ENCODE measurements around the gene WDR35. TPM values are rescaled to one million over a fixed set of nuclear protein-coding genes. Genes with fewer than 3 reads are reported as not detected.
"Not testable (repeated sequence)": the region's sequence is repeated elsewhere in the genome, so short reads cannot be mapped to it uniquely, and the experiment has no call there.

The WDR35 gene
- total RNA-seq, 1 donor from 2014 or later: 10.3 TPM

DNA sequence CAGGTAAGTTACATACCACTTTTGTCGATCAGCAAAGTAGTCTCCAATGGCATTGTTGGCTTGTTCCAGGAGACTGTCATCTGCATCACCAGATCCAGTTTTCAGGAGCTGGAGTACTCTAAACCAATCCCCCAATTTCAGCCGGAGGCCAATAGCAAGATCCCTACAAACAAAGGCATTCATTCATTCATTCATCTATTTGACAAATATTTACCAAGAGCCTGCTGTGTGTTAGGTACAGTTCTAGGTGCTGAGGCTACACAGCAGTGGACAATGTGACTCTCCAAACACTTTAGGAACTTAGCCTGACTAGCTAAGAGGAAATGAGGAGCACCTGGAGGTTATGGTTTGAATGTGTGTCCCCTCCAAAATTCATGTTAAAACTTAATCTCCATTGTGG, 53.7 kb downstream of the WDR35 start:
- H3K27ac Mint-ChIP-seq (ENCODE audit: unreplicated experiment): no peak overlapping the region
- peaks cover 5% of the 10 kb centered on the region for H3K36me3 Mint-ChIP-seq (ENCODE audit: low read depth, unreplicated experiment)
- no peaks in the 10 kb centered on the region for H3K9me3 Mint-ChIP-seq (ENCODE audit: unreplicated experiment)

GRCh38 chr2:19933351-19933981, 56.4 kb downstream of the WDR35 start:
- TF ChIP-seq, protein P1, sequence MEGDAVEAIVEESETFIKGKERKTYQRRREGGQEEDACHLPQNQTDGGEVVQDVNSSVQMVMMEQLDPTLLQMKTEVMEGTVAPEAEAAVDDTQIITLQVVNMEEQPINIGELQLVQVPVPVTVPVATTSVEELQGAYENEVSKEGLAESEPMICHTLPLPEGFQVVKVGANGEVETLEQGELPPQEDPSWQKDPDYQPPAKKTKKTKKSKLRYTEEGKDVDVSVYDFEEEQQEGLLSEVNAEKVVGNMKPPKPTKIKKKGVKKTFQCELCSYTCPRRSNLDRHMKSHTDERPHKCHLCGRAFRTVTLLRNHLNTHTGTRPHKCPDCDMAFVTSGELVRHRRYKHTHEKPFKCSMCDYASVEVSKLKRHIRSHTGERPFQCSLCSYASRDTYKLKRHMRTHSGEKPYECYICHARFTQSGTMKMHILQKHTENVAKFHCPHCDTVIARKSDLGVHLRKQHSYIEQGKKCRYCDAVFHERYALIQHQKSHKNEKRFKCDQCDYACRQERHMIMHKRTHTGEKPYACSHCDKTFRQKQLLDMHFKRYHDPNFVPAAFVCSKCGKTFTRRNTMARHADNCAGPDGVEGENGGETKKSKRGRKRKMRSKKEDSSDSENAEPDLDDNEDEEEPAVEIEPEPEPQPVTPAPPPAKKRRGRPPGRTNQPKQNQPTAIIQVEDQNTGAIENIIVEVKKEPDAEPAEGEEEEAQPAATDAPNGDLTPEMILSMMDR (IDR thresholded peaks at IDR 0.05; ENCODE audit: unreplicated experiment): no peak
- no peak for DNase-seq (ENCODE audit: low spot score)
- Mint-ChIP-seq H3K4me3 (ENCODE audit: unreplicated experiment) (no peak overlapping the region), H3K4me1 (ENCODE audit: unreplicated experiment) (peaks cover 8% of the 10 kb centered on the region), H3K36me3 (ENCODE audit: low read depth, unreplicated experiment) (peaks cover 6% of the 10 kb centered on the region), H3K27me3 (ENCODE audit: unreplicated experiment) (no peaks in the 10 kb centered on the region), H3K27ac (ENCODE audit: unreplicated experiment) (peak overlapping the region; percentile 75), H3K9me3 (ENCODE audit: unreplicated experiment) (no peaks in the 10 kb centered on the region)

More for the DNA sequence above, 53.7 kb downstream of the WDR35 start:
- H3K27me3 Mint-ChIP-seq (ENCODE audit: unreplicated experiment): no peaks in the 10 kb centered on the region
- no peak overlapping the region for H3K4me3 Mint-ChIP-seq (ENCODE audit: unreplicated experiment)
- TF ChIP-seq, protein P1 (IDR thresholded peaks at IDR 0.05; ENCODE audit: unreplicated experiment): no peak
- peaks cover 8% of the 10 kb centered on the region for H3K4me1 Mint-ChIP-seq (ENCODE audit: unreplicated experiment)
- DNase-seq (ENCODE audit: low spot score): no peak

- Mint-ChIP-seq H3K27ac (ENCODE audit: unreplicated experiment) (peak overlapping the region; percentile 75), H3K4me1 (ENCODE audit: unreplicated experiment) (peaks cover 8% of the 10 kb centered on the region), H3K36me3 (ENCODE audit: low read depth, unreplicated experiment) (peaks cover 11% of the 10 kb centered on the region), H3K9me3 (ENCODE audit: unreplicated experiment) (no peaks in the 10 kb centered on the region), H3K27me3 (ENCODE audit: unreplicated experiment) (no peaks in the 10 kb centered on the region), H3K4me3 (ENCODE audit: unreplicated experiment) (no peak overlapping the region)
- TF ChIP-seq, protein P1 (IDR thresholded peaks at IDR 0.05; ENCODE audit: unreplicated experiment): no peak
- no peak for DNase-seq (ENCODE audit: low spot score)
These were observed 57.0 kb downstream of the WDR35 start for GRCh38 chr2:19932928-19933327.

DNA sequence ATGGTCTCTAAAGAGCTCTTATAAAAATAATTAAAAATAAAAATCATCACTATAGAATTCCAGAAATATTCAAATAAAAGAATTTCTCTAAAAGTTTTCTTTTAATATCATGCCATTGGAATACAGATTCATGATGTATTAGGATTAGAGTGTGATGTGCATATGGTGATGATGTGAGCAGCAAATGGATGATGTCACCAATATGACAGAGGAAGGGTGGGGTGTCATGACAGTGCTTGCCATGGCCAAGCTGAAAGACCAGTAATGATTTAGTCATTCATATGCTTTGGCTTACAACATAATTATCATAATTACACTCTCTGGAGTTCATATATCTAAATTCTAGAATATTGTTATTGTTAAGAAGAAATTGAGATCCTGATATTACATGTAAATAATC, 60.7 kb downstream of the WDR35 start:
- TF ChIP-seq, protein P1 (IDR thresholded peaks at IDR 0.05; ENCODE audit: unreplicated experiment): no peak
- Mint-ChIP-seq H3K4me1 (ENCODE audit: unreplicated experiment) (peaks cover 12% of the 10 kb centered on the region), H3K27ac (ENCODE audit: unreplicated experiment) (no peak overlapping the region), H3K4me3 (ENCODE audit: unreplicated experiment) (peak overlapping the region; percentile 57), H3K9me3 (ENCODE audit: unreplicated experiment) (peaks cover 5% of the 10 kb centered on the region), H3K27me3 (ENCODE audit: unreplicated experiment) (no peaks in the 10 kb centered on the region), H3K36me3 (ENCODE audit: low read depth, unreplicated experiment) (peaks cover 41% of the 10 kb centered on the region)
- DNase-seq (ENCODE audit: low spot score): no peak

GRCh38 chr2:19927816-19928215, 62.1 kb downstream of the WDR35 start:
- DNase-seq (ENCODE audit: low spot score); H3K4me3 Mint-ChIP-seq (ENCODE audit: unreplicated experiment); H3K27ac Mint-ChIP-seq (ENCODE audit: unreplicated experiment); H3K27me3 Mint-ChIP-seq (ENCODE audit: unreplicated experiment); H3K4me1 Mint-ChIP-seq (ENCODE audit: unreplicated experiment): not testable (repeated sequence)
- peaks cover 50% of the 10 kb centered on the region for H3K36me3 Mint-ChIP-seq (ENCODE audit: low read depth, unreplicated experiment)
- peaks cover 10% of the 10 kb centered on the region for H3K9me3 Mint-ChIP-seq (ENCODE audit: unreplicated experiment)

GRCh38 chr2:19924526-19924925, 65.4 kb downstream of the WDR35 start:
- Mint-ChIP-seq H3K4me1 (ENCODE audit: unreplicated experiment) (peaks cover 10% of the 10 kb centered on the region), H3K9me3 (ENCODE audit: unreplicated experiment) (peaks cover 10% of the 10 kb centered on the region), H3K27ac (ENCODE audit: unreplicated experiment) (peak overlapping the region; percentile 80), H3K4me3 (ENCODE audit: unreplicated experiment) (peak overlapping the region; percentile 29), H3K36me3 (ENCODE audit: low read depth, unreplicated experiment) (peaks cover 53% of the 10 kb centered on the region)
- DNase-seq (ENCODE audit: low spot score); H3K27me3 Mint-ChIP-seq (ENCODE audit: unreplicated experiment): not testable (repeated sequence)

GRCh38 chr2:19922188-19922587, 67.7 kb downstream of the WDR35 start:
- peaks cover 45% of the 10 kb centered on the region for H3K36me3 Mint-ChIP-seq (ENCODE audit: low read depth, unreplicated experiment)

More at GRCh38 chr2:19922188-19922587, 67.7 kb downstream of the WDR35 start:
- Mint-ChIP-seq H3K4me3 (ENCODE audit: unreplicated experiment) (peak overlapping the region; percentile 43), H3K4me1 (ENCODE audit: unreplicated experiment) (peaks cover 10% of the 10 kb centered on the region)
- DNase-seq (ENCODE audit: low spot score); H3K9me3 Mint-ChIP-seq (ENCODE audit: unreplicated experiment); H3K27me3 Mint-ChIP-seq (ENCODE audit: unreplicated experiment); H3K27ac Mint-ChIP-seq (ENCODE audit: unreplicated experiment): not testable (repeated sequence)

All from endothelial cell (in vitro differentiated cells).